ENCODE measurements around the gene ALDH2. TPM values are rescaled to one million over a fixed set of nuclear protein-coding genes. Genes with fewer than 3 reads are reported as not detected.
"Not testable (repeated sequence)": the region's sequence is repeated elsewhere in the genome, so short reads cannot be mapped to it uniquely, and the experiment has no call there.

ALDH2 gene
- total RNA-seq, 2 experiments from 2014 or later, result 6.1 to 6.2 TPM

- ATAC-seq, result no peak
- Mint-ChIP-seq H3K9me3 (ENCODE audit: low read depth) (no peaks in the 10 kb centered on the region), H3K36me3 (ENCODE audit: low read depth) (no peaks in the 10 kb centered on the region), H3K4me1 (no peaks in the 10 kb centered on the region), H3K27ac (no peak overlapping the region), H3K4me3 (no peak overlapping the region), H3K27me3 (peaks cover 4% of the 10 kb centered on the region)
- DNase-seq, result no peak
- ChIA-PET CTCF (interaction anchor here (0.6 kb wide), 1 partner anchor 22 kb away, joined by 3 read pairs; no protein-coding TSS in a partner anchor), POLR2A (no interaction called here)
- intact Hi-C loops (cut with DNase I, micrococcal nuclease), result no loop called here
Measured at GRCh38 chr12:111818340-111818739, 51.6 kb downstream of the ALDH2 start.

GRCh38 chr12:111819191-111820158 lies 52.7 kb downstream of the ALDH2 start:
- no peaks in the 10 kb centered on the region for H3K36me3 Mint-ChIP-seq (ENCODE audit: low read depth)
- H3K4me1 Mint-ChIP-seq, result no peaks in the 10 kb centered on the region
- ChIA-PET POLR2A (no interaction called here), CTCF (interaction anchor here (0.7 to 1.2 kb wide), 2 partner anchors 13 to 799 kb away, joined by 3 read pairs; no protein-coding TSS in a partner anchor)
- DNase-seq (no peak), ATAC-seq (no peak)
- intact Hi-C loops (cut with DNase I, micrococcal nuclease), result no loop called here
- no peak overlapping the region for H3K27ac Mint-ChIP-seq
- peaks cover 4% of the 10 kb centered on the region for H3K27me3 Mint-ChIP-seq
- H3K9me3 Mint-ChIP-seq (ENCODE audit: low read depth), result no peaks in the 10 kb centered on the region
- H3K4me3 Mint-ChIP-seq, result no peak overlapping the region

- DNase-seq; H3K9me3 Mint-ChIP-seq (ENCODE audit: low read depth); POLR2A ChIA-PET; H3K27me3 Mint-ChIP-seq; intact Hi-C loops (cut with DNase I, micrococcal nuclease); CTCF ChIA-PET; H3K27ac Mint-ChIP-seq; H3K36me3 Mint-ChIP-seq (ENCODE audit: low read depth); H3K4me3 Mint-ChIP-seq; H3K4me1 Mint-ChIP-seq; ATAC-seq: not testable (repeated sequence)
Measured at GRCh38 chr12:111820828-111821227, 54.1 kb downstream of the ALDH2 start.

- Mint-ChIP-seq H3K27ac (no peak overlapping the region), H3K4me1 (no peaks in the 10 kb centered on the region), H3K4me3 (no peak overlapping the region), H3K36me3 (ENCODE audit: low read depth) (no peaks in the 10 kb centered on the region), H3K27me3 (peaks cover 4% of the 10 kb centered on the region), H3K9me3 (ENCODE audit: low read depth) (no peaks in the 10 kb centered on the region)
- DNase-seq, result no peak
- ChIA-PET POLR2A (no interaction called here), CTCF (interaction anchor here (1.3 kb wide), 1 partner anchor 10 kb away, joined by 4 read pairs; no protein-coding TSS in a partner anchor)
- intact Hi-C loops (cut with DNase I, micrococcal nuclease), result no loop called here
- ATAC-seq, result no peak
Measured at GRCh38 chr12:111822886-111823285, 56.2 kb downstream of the ALDH2 start.

- Mint-ChIP-seq H3K36me3 (ENCODE audit: low read depth) (no peaks in the 10 kb centered on the region), H3K4me3 (no peak overlapping the region), H3K4me1 (no peaks in the 10 kb centered on the region), H3K27me3 (peaks cover 4% of the 10 kb centered on the region), H3K9me3 (ENCODE audit: low read depth) (no peaks in the 10 kb centered on the region), H3K27ac (no peak overlapping the region)
- no peak for ATAC-seq
- intact Hi-C loops (cut with DNase I, micrococcal nuclease), result no loop called here
- no peak for DNase-seq
- ChIA-PET POLR2A (no interaction called here), CTCF (interaction anchor here (0.6 to 1.3 kb wide), 2 partner anchors 11 to 345 kb away, joined by 3 to 4 read pairs; no protein-coding TSS in a partner anchor)
Measured at GRCh38 chr12:111823891-111824290, 57.2 kb downstream of the ALDH2 start.

- CTCF ChIA-PET, result interaction anchor here (2.7 kb wide), 1 partner anchor 11 kb away, joined by 11 read pairs; no protein-coding TSS in a partner anchor
- not testable (repeated sequence) for H3K36me3 Mint-ChIP-seq (ENCODE audit: low read depth); H3K4me1 Mint-ChIP-seq
Measured at GRCh38 chr12:111824312-111824711, 57.6 kb downstream of the ALDH2 start.

GRCh38 chr12:111825509-111825908 lies 58.8 kb downstream of the ALDH2 start:
- DNase-seq (no peak), ATAC-seq (no peak)
- Mint-ChIP-seq H3K27ac (no peak overlapping the region), H3K9me3 (ENCODE audit: low read depth) (no peaks in the 10 kb centered on the region), H3K27me3 (peaks cover 4% of the 10 kb centered on the region), H3K36me3 (ENCODE audit: low read depth) (no peaks in the 10 kb centered on the region), H3K4me1 (no peaks in the 10 kb centered on the region), H3K4me3 (no peak overlapping the region)
- CTCF ChIA-PET, result interaction anchor here (0.9 to 2.7 kb wide), 5 partner anchors 10 to 44 kb away, joined by 3 to 11 read pairs (median 3); no protein-coding TSS in a partner anchor
- POLR2A ChIA-PET, result no interaction called here
- intact Hi-C loops (cut with DNase I, micrococcal nuclease), result no loop called here

More at GRCh38 chr12:111824312-111824711, 57.6 kb downstream of the ALDH2 start:
- H3K4me3 Mint-ChIP-seq; H3K27me3 Mint-ChIP-seq; intact Hi-C loops (cut with DNase I, micrococcal nuclease); H3K9me3 Mint-ChIP-seq (ENCODE audit: low read depth); DNase-seq; POLR2A ChIA-PET; ATAC-seq; H3K27ac Mint-ChIP-seq: not testable (repeated sequence)

GRCh38 chr12:111826316-111826715 lies 59.6 kb downstream of the ALDH2 start:
- ATAC-seq (no peak), DNase-seq (no peak)
- H3K27me3 Mint-ChIP-seq, result peaks cover 4% of the 10 kb centered on the region
- intact Hi-C loops (cut with DNase I, micrococcal nuclease), result no loop called here
- CTCF ChIA-PET, result interaction anchor here (0.6 to 2.7 kb wide), 6 partner anchors 11 to 1365 kb away, joined by 3 to 11 read pairs (median 3); no protein-coding TSS in a partner anchor
- H3K36me3 Mint-ChIP-seq (ENCODE audit: low read depth), result no peaks in the 10 kb centered on the region
- POLR2A ChIA-PET, result no interaction called here
- H3K4me3 Mint-ChIP-seq, result no peak overlapping the region
- H3K9me3 Mint-ChIP-seq (ENCODE audit: low read depth), result no peaks in the 10 kb centered on the region
- H3K4me1 Mint-ChIP-seq, result no peaks in the 10 kb centered on the region
- H3K27ac Mint-ChIP-seq, result no peak overlapping the region

GRCh38 chr12:111826992-111827391 lies 60.3 kb downstream of the ALDH2 start:
- H3K4me3 Mint-ChIP-seq, result no peak overlapping the region
- POLR2A ChIA-PET, result no interaction called here

GRCh38 chr12:111827907-111828306 lies 61.2 kb downstream of the ALDH2 start:
- intact Hi-C loops (cut with DNase I, micrococcal nuclease), result no loop called here
- DNase-seq (no peak), ATAC-seq (no peak)
- Mint-ChIP-seq H3K27me3 (peaks cover 3% of the 10 kb centered on the region), H3K4me3 (no peak overlapping the region), H3K9me3 (ENCODE audit: low read depth) (no peaks in the 10 kb centered on the region), H3K36me3 (ENCODE audit: low read depth) (no peaks in the 10 kb centered on the region), H3K4me1 (no peaks in the 10 kb centered on the region), H3K27ac (no peak overlapping the region)
- CTCF ChIA-PET, result interaction anchor here (0.6 to 1.1 kb wide), 5 partner anchors 12 to 532 kb away, joined by 3 read pairs; no protein-coding TSS in a partner anchor
- POLR2A ChIA-PET, result no interaction called here

More at GRCh38 chr12:111826992-111827391, 60.3 kb downstream of the ALDH2 start:
- DNase-seq (no peak), ATAC-seq (no peak)
- intact Hi-C loops (cut with DNase I, micrococcal nuclease), result no loop called here
- H3K27me3 Mint-ChIP-seq, result peaks cover 4% of the 10 kb centered on the region
- no peaks in the 10 kb centered on the region for H3K36me3 Mint-ChIP-seq (ENCODE audit: low read depth)
- CTCF ChIA-PET, result interaction anchor here (0.6 to 2.7 kb wide), 5 partner anchors 14 to 1366 kb away, joined by 3 to 11 read pairs (median 3); no protein-coding TSS in a partner anchor
- H3K4me1 Mint-ChIP-seq, result no peaks in the 10 kb centered on the region
- H3K9me3 Mint-ChIP-seq (ENCODE audit: low read depth), result no peaks in the 10 kb centered on the region
- no peak overlapping the region for H3K27ac Mint-ChIP-seq

- Mint-ChIP-seq H3K4me1 (no peaks in the 10 kb centered on the region), H3K4me3 (no peak overlapping the region), H3K36me3 (ENCODE audit: low read depth) (no peaks in the 10 kb centered on the region), H3K9me3 (ENCODE audit: low read depth) (no peaks in the 10 kb centered on the region), H3K27me3 (no peaks in the 10 kb centered on the region), H3K27ac (no peak overlapping the region)
- ChIA-PET POLR2A (no interaction called here), CTCF (interaction anchor here (0.7 to 1.1 kb wide), 3 partner anchors 12 to 532 kb away, joined by 3 read pairs; no protein-coding TSS in a partner anchor)
- intact Hi-C loops (cut with DNase I, micrococcal nuclease), result no loop called here
- DNase-seq (no peak), ATAC-seq (no peak)
Measured at GRCh38 chr12:111828338-111828979, 61.7 kb downstream of the ALDH2 start.
